SK-N-SH (cell line): Measurements from ENCODE around the gene FAM181A. TPM values are rescaled to one million over a fixed set of nuclear protein-coding genes. Genes with fewer than 3 reads are reported as not detected.

Experiments
- CTCF ChIA-PET: fragments of 300-600, 350-600 bp; formaldehyde crosslinking; extraction: SDS; loops from one replicate; lab custom pipeline; 2021; lab: Yijun Ruan, JAX
- POLR2A ChIA-PET: fragments of 350-600 bp; sonication (Branson Sonifier 250); formaldehyde crosslinking; extraction: SDS; loops from one replicate; lab custom pipeline; 2020; ENCODE audit warnings: antibody characterized with exemption, inconsistent platforms; lab: Yijun Ruan, JAX
- DNase-seq: peaks from one replicate; pipeline ENCODE4 v3.0.0; 2012
- H2AFZ ChIP-seq: fragments of 200-600 bp; sonication (generic); 2 replicates; pipeline ENCODE4 v1.8.1; 2016; ENCODE audit warnings: antibody characterized with exemption, mild to moderate bottlenecking, low read depth
- H3F3A ChIP-seq: fragments of 200-600 bp; sonication (generic); replicated peaks from 2 replicates; pipeline ENCODE3; 2016; ENCODE audit warnings: antibody characterized with exemption, mild to moderate bottlenecking; ENCODE audit not compliant: insufficient read depth
- H3K27ac ChIP-seq, 2 experiments: fragments of 200-500 bp in 1 of 2; fragments of 200-600 bp in 1 of 2; sonication (Bioruptor generic) in 1 of 2; sonication (generic), shearing (Covaris generic) in 1 of 2; 2 replicates each; pipeline versions ENCODE4 v1.5.1 to v1.6.1; 2014 to 2016; ENCODE audit warnings: low read depth in 2 of 2, inconsistent platforms in 1 of 2, low read length in 1 of 2, mild to moderate bottlenecking in 1 of 2, mixed read lengths in 1 of 2
- H3K27me3 ChIP-seq: fragments of 200-600 bp; sonication (generic), shearing (Covaris generic); 2 replicates; pipeline ENCODE4 v1.6.1; 2016; ENCODE audit warnings: mixed run types; ENCODE audit not compliant: insufficient read depth
- H3K36me3 ChIP-seq, 2 experiments: fragments of 200-500 bp in 1 of 2; fragments of 200-600 bp in 1 of 2; sonication (Bioruptor generic) in 1 of 2; sonication (generic) in 1 of 2; replicated peaks in 1 of 2; 2 replicates each; pipeline versions ENCODE3 to v1.5.1; 2014 to 2016; ENCODE audit warnings: low read length in 1 of 2, mild to moderate bottlenecking in 1 of 2; ENCODE audit not compliant: insufficient read depth in 2 of 2, control insufficient read depth in 1 of 2
- H3K4me1 ChIP-seq, 2 experiments: fragments of 200-500 bp in 1 of 2; fragments of 200-600 bp in 1 of 2; sonication (Bioruptor generic) in 1 of 2; sonication (generic), shearing (Covaris generic) in 1 of 2; 2 replicates each; pipeline versions ENCODE4 v1.5.1 to v1.6.1; 2014 to 2016; ENCODE audit warnings: low read depth in 1 of 2, low read length in 1 of 2, mixed run types in 1 of 2; ENCODE audit not compliant: insufficient read depth in 2 of 2, control insufficient read depth in 1 of 2
- H3K4me2 ChIP-seq: fragments of 200-600 bp; sonication (generic), shearing (Covaris generic); 2 replicates; pipeline ENCODE4 v1.6.1; 2017; ENCODE audit warnings: mixed run types
- H3K4me3 ChIP-seq, 2 experiments: fragments of 200-500 bp in 1 of 2; fragments of 200-600 bp in 1 of 2; sonication (Bioruptor generic) in 1 of 2; sonication (generic), shearing (Covaris generic) in 1 of 2; 2 replicates each; pipeline versions ENCODE4 v1.5.1 to v1.8.1; 2014 to 2016; ENCODE audit warnings: low read depth in 2 of 2, inconsistent platforms in 1 of 2, low read length in 1 of 2, mild to moderate bottlenecking in 1 of 2, mixed read lengths in 1 of 2, moderate library complexity in 1 of 2
- H3K79me2 ChIP-seq: fragments of 200-600 bp; sonication (generic); 2 replicates; pipeline ENCODE4 v1.8.1; 2017; ENCODE audit warnings: mild to moderate bottlenecking; ENCODE audit not compliant: insufficient read depth
- H3K9ac ChIP-seq: fragments of 200-600 bp; sonication (generic); 2 replicates; pipeline ENCODE4 v1.6.1; 2017; ENCODE audit warnings: mixed run types
- H3K9me2 ChIP-seq: fragments of 200-600 bp; sonication (generic); 2 replicates; pipeline ENCODE4 v1.6.1; 2017; ENCODE audit warnings: mixed run types
- H3K9me3 ChIP-seq: fragments of 200-600 bp; sonication (generic); 2 replicates; pipeline ENCODE4 v1.6.1; 2017; ENCODE audit warnings: mixed run types, mild to moderate bottlenecking, moderate library complexity
- H4K20me1 ChIP-seq: fragments of 200-600 bp; sonication (generic); 2 replicates; pipeline ENCODE4 v1.6.1; 2017; ENCODE audit warnings: mild to moderate bottlenecking, mixed run types; ENCODE audit not compliant: insufficient read depth
- ELF1 ChIP-seq: IDR thresholded peaks from 2 replicates; pipeline ENCODE4 v1.4.0; 2012
- FOXM1 ChIP-seq: IDR thresholded peaks from 2 replicates; pipeline ENCODE4 v1.4.0; 2012; ENCODE audit warnings: low read depth, mild to moderate bottlenecking
- GABPA ChIP-seq: IDR thresholded peaks from 2 replicates; pipeline ENCODE4 v1.4.0; 2012; ENCODE audit warnings: low read depth, mild to moderate bottlenecking
- JUND ChIP-seq: IDR thresholded peaks from 2 replicates; pipeline ENCODE4 v1.4.0; 2012
- NFIC ChIP-seq: IDR thresholded peaks from 2 replicates; pipeline ENCODE4 v1.4.0; 2012; ENCODE audit warnings: borderline replicate concordance
- NRF1 ChIP-seq: IDR thresholded peaks from 2 replicates; pipeline ENCODE4 v1.6.1; 2012; ENCODE audit warnings: low read depth, mild to moderate bottlenecking, low read length
- POLR2AphosphoS5 ChIP-seq: IDR thresholded peaks from 2 replicates; pipeline ENCODE4 v1.6.1; 2012; ENCODE audit warnings: low read depth, low read length
- RAD21 ChIP-seq: IDR thresholded peaks from 2 replicates; pipeline ENCODE4 v1.6.1; 2012; ENCODE audit warnings: mild to moderate bottlenecking, low read length
- RCOR1 ChIP-seq: fragments of 150-350 bp; IDR thresholded peaks from 2 replicates; pipeline ENCODE4 v1.6.1; 2017; ENCODE audit warnings: antibody characterized with exemption, low read length
- SIN3A ChIP-seq: IDR thresholded peaks from 2 replicates; pipeline ENCODE4 v1.6.1; 2012; ENCODE audit warnings: low read depth, mild to moderate bottlenecking, low read length, moderate library complexity, borderline replicate concordance
- TCF12 ChIP-seq: IDR thresholded peaks from 2 replicates; pipeline ENCODE4 v1.4.0; 2012
- WGBS: methylation state at CpG from one replicate; pipeline ENCODE4 v1.1.6; 2017; ENCODE audit warnings: low lambda C conversion rate; 5-methylcytosine and 5-hydroxymethylcytosine counted together
- polyA plus RNA-seq, 3 experiments: library from polyadenylated mRNA; depleted of rRNA; stranded (reverse); fragments of >200 nt; gene quantifications; 2 replicates each; pipeline ENCODE4 v1.2.3, GENCODE V29; 2012
- TF ChIP-seq, protein P1 (sequence below): IDR thresholded peaks from 2 replicates; pipeline ENCODE4; 2012
- TF ChIP-seq, protein P2 (sequence below): fragments of 200-600 bp; sonication (generic); IDR thresholded peaks from 2 replicates; pipeline ENCODE4 v1.6.1; 2017; ENCODE audit warnings: antibody characterized with exemption, mild to moderate bottlenecking, moderate library complexity
- TF ChIP-seq, protein P3 (sequence below): IDR thresholded peaks from 2 replicates; pipeline ENCODE4 v1.4.0; 2012; ENCODE audit warnings: low read depth, borderline replicate concordance
- TF ChIP-seq, protein P4 (sequence below): fragments of 150-350 bp; IDR thresholded peaks from 2 replicates; pipeline ENCODE4 v1.6.1; 2016; ENCODE audit warnings: mild to moderate bottlenecking, low read depth, low read length
- TF ChIP-seq, protein P5 (sequence below): IDR thresholded peaks from 2 replicates; pipeline ENCODE4 v1.4.0; 2012; ENCODE audit warnings: low read depth
- TF ChIP-seq, protein P6 (sequence below): fragments of 150-350 bp; IDR thresholded peaks from 2 replicates; pipeline ENCODE4 v1.6.1; 2017; ENCODE audit warnings: antibody characterized with exemption, low read length, low read depth, borderline replicate concordance

FAM181A gene
- polyA plus RNA-seq, 1 of the 3 experiments (the other 2 are of a cell fraction): not detected

DNA sequence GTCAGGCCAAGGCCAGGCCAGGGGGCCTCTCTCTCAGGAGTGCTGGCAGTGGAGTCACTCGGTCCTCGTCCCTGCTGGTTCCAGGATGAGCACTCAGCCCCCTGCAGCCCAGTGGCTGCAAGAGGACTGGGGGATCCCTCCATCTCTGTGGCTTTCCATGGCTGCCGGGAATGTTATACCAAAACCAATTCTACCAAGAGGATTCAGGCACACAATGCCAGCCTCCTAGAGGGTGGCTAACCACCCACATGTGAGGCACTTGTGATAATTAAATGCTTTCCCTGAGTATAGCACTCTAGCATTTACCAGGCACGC is 27.3 kb downstream of the FAM181A start (continued):
- TF ChIP-seq POLR2AphosphoS5 (no peak), RCOR1 (no peak), RAD21 (no peak)
- TF ChIP-seq, protein P1, sequence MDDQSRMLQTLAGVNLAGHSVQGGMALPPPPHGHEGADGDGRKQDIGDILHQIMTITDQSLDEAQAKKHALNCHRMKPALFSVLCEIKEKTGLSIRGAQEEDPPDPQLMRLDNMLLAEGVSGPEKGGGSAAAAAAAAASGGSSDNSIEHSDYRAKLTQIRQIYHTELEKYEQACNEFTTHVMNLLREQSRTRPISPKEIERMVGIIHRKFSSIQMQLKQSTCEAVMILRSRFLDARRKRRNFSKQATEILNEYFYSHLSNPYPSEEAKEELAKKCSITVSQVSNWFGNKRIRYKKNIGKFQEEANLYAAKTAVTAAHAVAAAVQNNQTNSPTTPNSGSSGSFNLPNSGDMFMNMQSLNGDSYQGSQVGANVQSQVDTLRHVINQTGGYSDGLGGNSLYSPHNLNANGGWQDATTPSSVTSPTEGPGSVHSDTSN: no peak

DNA sequence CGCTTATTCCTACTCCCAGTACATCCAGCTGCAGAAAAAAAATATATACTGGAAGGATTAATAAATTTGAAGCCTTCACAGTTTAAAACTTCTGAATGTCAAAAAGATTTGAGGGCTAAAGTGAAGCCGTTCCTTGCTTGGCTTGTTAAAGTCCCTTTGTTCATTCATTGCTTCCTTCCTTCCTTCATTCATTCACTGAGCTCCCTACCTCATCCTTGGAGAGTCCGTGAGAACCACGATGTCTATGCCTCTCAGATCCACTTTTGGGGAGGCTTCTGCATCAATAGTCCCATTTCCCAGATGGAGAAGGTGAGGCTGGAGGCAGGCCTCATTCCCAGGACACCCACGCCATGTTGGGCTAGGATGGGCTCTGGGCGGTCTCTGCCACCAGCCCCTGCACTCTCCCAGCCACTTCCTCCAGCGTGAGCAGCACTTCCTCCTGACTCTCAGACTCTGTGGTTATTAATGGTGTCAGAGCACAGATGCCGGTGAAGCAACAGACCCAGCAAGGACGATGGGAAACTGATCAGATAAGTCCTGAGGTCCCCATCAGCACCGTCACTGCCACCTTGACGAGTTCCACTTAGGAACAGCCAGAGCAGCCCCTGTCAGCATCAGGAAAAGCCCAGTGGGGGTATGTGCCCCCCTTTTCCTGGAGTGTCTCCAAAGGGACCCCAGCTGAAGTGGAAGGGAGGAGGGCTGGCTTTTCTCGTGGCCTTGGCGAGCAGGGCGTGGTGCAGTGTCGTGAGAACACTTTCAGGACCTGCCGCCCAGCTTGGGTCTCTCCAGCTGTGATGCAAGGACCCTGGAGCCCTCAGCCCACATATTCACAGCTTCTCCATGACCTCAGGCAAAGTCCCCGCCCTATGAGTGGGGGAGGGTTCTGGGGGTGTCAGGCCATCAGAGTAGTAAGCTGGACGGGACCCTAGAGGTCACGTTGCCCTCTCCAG is 28.0 kb downstream of the FAM181A start:
- H2AFZ ChIP-seq: no peak overlapping the region; the same call in 1 of the 2 replicates
- CTCF ChIA-PET: interaction anchor here (5.2 kb wide), 1 partner anchor 15 kb away, joined by 28 read pairs; no protein-coding TSS in a partner anchor
- TF ChIP-seq JUND: no peak
- TF ChIP-seq, protein P2, sequence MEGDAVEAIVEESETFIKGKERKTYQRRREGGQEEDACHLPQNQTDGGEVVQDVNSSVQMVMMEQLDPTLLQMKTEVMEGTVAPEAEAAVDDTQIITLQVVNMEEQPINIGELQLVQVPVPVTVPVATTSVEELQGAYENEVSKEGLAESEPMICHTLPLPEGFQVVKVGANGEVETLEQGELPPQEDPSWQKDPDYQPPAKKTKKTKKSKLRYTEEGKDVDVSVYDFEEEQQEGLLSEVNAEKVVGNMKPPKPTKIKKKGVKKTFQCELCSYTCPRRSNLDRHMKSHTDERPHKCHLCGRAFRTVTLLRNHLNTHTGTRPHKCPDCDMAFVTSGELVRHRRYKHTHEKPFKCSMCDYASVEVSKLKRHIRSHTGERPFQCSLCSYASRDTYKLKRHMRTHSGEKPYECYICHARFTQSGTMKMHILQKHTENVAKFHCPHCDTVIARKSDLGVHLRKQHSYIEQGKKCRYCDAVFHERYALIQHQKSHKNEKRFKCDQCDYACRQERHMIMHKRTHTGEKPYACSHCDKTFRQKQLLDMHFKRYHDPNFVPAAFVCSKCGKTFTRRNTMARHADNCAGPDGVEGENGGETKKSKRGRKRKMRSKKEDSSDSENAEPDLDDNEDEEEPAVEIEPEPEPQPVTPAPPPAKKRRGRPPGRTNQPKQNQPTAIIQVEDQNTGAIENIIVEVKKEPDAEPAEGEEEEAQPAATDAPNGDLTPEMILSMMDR: no peak
- TF ChIP-seq, all 33 proteins: peak for 0

DNA sequence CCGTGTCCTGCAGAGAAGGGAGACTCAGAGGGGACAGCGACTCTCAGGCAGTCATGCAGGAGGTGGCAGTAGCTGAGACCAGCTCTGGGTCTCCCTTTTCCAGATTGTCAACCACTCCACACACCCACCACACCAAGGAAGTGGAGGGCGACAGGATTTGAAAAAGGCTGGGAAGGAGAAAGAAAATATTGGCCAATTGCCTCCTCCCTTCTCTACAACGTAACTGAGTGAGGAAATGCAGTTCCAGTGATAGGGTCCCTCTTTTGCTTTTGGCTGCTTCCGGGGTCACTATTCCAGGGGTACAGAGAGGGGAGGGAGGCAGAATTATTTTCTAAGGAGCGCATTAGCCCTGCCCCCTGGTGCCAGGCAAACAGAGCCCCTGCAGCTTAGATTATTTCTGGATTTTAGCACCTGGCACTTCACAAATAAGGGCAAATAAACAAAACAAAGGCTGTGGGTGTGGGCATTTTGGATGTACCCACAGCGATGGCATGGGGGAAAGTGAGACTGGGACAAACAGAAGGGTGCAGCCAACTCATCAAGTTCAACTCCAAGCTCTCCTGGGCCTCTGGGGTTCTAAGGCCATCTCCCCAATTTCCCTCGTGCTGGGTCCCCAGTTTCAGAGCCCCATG is 28.8 kb downstream of the FAM181A start:
- Histone ChIP-seq H4K20me1 (no peaks in the 10 kb centered on the region), H3K4me1 (peaks cover 3 to 16% of the 10 kb centered on the region in 2 experiments; a peak in 2 of 4 replicates), H3K9ac (no peak overlapping the region), H2AFZ (no peak overlapping the region; the same call in 1 of the 2 replicates), H3K9me3 (no peaks in the 10 kb centered on the region), H3K27me3 (no peaks in the 10 kb centered on the region), H3F3A (peaks cover 14% of the 10 kb centered on the region), H3K79me2 (no peaks in the 10 kb centered on the region), H3K9me2 (no peaks in the 10 kb centered on the region), H3K27ac (no peak overlapping the region), H3K4me2 (no peak overlapping the region), H3K4me3 (no peak overlapping the region), H3K36me3 (no peaks in the 10 kb centered on the region)
- CTCF ChIA-PET: interaction anchor here (5.2 kb wide), 1 partner anchor 16 kb away, joined by 28 read pairs; no protein-coding TSS in a partner anchor
- POLR2A ChIA-PET: no interaction called here
- no peak for DNase-seq
- 93% methylated on average over 8 of the region's 8 CpGs for WGBS
- TF ChIP-seq FOXM1: no peak
- TF ChIP-seq NFIC: no peak
- no peak for TF ChIP-seq RCOR1
- TF ChIP-seq ELF1: no peak
- TF ChIP-seq, protein P3, sequence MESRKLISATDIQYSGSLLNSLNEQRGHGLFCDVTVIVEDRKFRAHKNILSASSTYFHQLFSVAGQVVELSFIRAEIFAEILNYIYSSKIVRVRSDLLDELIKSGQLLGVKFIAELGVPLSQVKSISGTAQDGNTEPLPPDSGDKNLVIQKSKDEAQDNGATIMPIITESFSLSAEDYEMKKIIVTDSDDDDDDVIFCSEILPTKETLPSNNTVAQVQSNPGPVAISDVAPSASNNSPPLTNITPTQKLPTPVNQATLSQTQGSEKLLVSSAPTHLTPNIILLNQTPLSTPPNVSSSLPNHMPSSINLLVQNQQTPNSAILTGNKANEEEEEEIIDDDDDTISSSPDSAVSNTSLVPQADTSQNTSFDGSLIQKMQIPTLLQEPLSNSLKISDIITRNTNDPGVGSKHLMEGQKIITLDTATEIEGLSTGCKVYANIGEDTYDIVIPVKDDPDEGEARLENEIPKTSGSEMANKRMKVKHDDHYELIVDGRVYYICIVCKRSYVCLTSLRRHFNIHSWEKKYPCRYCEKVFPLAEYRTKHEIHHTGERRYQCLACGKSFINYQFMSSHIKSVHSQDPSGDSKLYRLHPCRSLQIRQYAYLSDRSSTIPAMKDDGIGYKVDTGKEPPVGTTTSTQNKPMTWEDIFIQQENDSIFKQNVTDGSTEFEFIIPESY: no peak
- TF ChIP-seq SIN3A: no peak
- no peak for TF ChIP-seq GABPA
- TF ChIP-seq, protein P4, sequence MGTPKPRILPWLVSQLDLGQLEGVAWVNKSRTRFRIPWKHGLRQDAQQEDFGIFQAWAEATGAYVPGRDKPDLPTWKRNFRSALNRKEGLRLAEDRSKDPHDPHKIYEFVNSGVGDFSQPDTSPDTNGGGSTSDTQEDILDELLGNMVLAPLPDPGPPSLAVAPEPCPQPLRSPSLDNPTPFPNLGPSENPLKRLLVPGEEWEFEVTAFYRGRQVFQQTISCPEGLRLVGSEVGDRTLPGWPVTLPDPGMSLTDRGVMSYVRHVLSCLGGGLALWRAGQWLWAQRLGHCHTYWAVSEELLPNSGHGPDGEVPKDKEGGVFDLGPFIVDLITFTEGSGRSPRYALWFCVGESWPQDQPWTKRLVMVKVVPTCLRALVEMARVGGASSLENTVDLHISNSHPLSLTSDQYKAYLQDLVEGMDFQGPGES: no peak
- TF ChIP-seq, protein P5, sequence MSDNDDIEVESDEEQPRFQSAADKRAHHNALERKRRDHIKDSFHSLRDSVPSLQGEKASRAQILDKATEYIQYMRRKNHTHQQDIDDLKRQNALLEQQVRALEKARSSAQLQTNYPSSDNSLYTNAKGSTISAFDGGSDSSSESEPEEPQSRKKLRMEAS: no peak
- TF ChIP-seq, protein P6, sequence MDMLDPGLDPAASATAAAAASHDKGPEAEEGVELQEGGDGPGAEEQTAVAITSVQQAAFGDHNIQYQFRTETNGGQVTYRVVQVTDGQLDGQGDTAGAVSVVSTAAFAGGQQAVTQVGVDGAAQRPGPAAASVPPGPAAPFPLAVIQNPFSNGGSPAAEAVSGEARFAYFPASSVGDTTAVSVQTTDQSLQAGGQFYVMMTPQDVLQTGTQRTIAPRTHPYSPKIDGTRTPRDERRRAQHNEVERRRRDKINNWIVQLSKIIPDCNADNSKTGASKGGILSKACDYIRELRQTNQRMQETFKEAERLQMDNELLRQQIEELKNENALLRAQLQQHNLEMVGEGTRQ: no peak
- no peak for TF ChIP-seq NRF1
- no peak for TF ChIP-seq TCF12

More for the DNA sequence above, 28.0 kb downstream of the FAM181A start:
- 89% methylated on average over 14 of the region's 19 CpGs for WGBS
- no peak overlapping the region for H3K9ac ChIP-seq
- H3K9me2 ChIP-seq: no peaks in the 10 kb centered on the region
- H3K27me3 ChIP-seq: no peaks in the 10 kb centered on the region
- no peaks in the 10 kb centered on the region for H3K79me2 ChIP-seq
- peak; percentile 37 for DNase-seq
- POLR2A ChIA-PET: no interaction called here
- no peaks in the 10 kb centered on the region for H3K36me3 ChIP-seq
- H3K9me3 ChIP-seq: no peaks in the 10 kb centered on the region
- peaks cover 10% of the 10 kb centered on the region for H3F3A ChIP-seq
- H3K4me3 ChIP-seq: no peak overlapping the region
- H3K27ac ChIP-seq: no peak overlapping the region
- no peaks in the 10 kb centered on the region for H4K20me1 ChIP-seq
- H3K4me1 ChIP-seq: peaks cover 3 to 16% of the 10 kb centered on the region in 2 experiments; a peak in 2 of 4 replicates
- no peak overlapping the region for H3K4me2 ChIP-seq
